GM12892 (cell line): ENCODE measurements around the gene VDR.

Experiments used
- POLR2A ChIP-seq: IDR thresholded peaks from 2 replicates; pipeline ENCODE4 v1.6.1; 2011; ENCODE audit warnings: low read depth, low read length, control low read depth
- POLR2AphosphoS5 ChIP-seq: IDR thresholded peaks from 2 replicates; pipeline ENCODE4 v1.6.1; 2011; ENCODE audit warnings: low read depth, low read length, control low read depth
- TAF1 ChIP-seq: IDR thresholded peaks from 2 replicates; pipeline ENCODE4 v1.6.1; 2011; ENCODE audit warnings: low read depth, mild to moderate bottlenecking, control low read depth, low read length, borderline replicate concordance

GRCh38 chr12:47896022-47896421, 8.8 kb downstream of the VDR start:
- TF ChIP-seq POLR2A (no peak), POLR2AphosphoS5 (no peak), TAF1 (no peak)
